ENCODE results near the gene CACNB2.
"Not testable (repeated sequence)": the region's sequence is repeated elsewhere in the genome, so short reads cannot be mapped to it uniquely, and the experiment has no call there.

The CACNB2 gene

DNA sequence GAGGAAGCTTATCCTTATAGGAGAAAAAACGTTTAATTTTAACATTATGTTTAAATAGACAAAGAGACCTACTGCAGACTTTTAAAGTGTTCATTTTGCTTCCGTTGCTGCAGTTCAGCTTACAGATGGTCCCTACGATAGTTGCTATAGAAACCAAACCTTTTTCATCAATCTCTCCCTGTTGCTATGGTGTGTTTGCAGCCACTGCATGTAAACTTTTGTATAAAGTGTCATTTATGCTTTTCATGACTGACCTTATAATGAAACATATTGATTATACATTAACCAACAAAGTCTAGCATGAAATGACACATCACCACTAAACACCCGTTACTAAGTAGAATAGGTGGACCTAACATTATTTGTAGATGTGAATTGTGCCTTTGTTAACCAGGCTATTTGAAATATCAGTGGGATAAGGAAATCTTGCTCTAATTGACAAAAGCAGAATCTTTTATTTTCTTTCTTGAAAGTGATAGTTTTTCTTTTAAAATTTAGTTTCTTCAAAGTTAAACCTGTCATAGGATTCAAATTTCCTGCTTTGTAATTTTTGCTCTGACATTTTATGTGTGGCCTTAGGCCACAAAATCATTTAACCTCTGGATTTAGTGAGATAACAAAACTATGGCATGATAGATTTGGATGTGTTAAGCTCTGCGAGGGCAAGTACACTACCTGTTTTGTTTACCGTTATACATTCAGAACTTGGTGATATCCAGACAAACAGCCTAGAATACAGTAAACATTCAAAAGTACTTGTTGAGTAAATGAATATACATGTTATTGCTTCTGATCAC, 64.0 kb downstream of the CACNB2 start:
- Mint-ChIP-seq H3K4me1 (no peaks in the 10 kb centered on the region), H3K4me3 (no peak overlapping the region), H3K36me3 (no peaks in the 10 kb centered on the region), H3K9me3 (peaks cover 3% of the 10 kb centered on the region), H3K27ac (no peak overlapping the region)
- no peak for DNase-seq (ENCODE audit: low spot score in 2 of 2)
- ATAC-seq: no peak

DNA sequence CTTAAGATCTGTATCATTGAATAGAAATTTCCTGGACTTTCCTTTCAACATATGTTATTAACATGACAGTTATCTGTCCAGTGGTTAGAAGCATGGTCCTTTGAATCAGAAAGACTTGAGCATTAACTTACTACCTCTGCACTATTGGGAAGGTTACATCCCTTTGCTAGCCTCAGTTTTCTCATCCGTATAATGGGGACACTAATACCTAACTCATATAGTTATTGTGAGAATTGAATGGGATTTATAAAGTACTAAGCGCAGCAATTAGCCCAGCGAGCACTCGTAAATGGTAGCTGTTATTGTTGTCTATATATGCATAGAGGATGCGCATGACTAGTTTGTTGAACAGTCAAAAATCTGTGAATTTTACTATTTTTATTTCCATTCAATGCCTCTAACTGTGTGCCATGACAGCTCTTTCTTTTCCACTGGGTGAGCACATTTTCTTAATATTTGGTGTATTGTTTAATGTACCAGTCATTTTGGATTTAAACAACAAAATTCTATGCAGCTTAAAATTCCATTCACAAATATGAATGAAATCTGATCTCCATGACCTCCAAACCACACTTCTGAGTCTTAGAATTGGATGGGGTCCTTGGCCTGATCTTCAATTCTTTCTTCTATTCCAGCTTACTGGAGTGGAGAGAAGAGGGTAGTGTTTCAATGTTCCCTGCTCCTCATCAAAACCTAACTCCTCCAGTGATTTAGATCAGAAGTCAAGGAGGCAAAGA, 65.0 kb downstream of the CACNB2 start:
- H3K36me3 Mint-ChIP-seq: no peaks in the 10 kb centered on the region
- no peak overlapping the region for H3K27ac Mint-ChIP-seq
- H3K4me3 Mint-ChIP-seq: no peak overlapping the region
- H3K4me1 Mint-ChIP-seq: no peaks in the 10 kb centered on the region
- no peaks in the 10 kb centered on the region for H3K9me3 Mint-ChIP-seq
- no peak for DNase-seq (ENCODE audit: low spot score in 2 of 2)
- no peak for ATAC-seq

DNA sequence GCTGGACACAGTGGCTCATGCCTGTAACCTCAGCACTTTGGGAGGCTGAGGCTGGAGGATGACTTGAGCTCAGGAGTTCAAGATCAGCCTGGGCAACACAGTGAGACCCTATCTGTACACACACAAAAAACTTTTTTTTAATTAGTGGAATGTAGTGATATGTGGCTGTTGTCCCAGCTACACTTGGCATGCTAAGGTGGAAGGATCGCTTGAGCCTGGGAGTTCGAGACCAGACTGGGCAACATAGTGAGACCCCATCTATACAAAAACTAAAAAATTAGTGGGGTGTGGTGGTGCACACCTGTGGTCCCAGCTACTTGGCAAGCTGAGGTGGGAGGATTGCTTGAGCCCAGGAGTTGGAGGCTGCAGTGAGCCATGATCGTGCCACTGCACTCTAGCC, 68.0 kb downstream of the CACNB2 start:
- H3K4me1 Mint-ChIP-seq; ATAC-seq; H3K36me3 Mint-ChIP-seq; H3K4me3 Mint-ChIP-seq; H3K27ac Mint-ChIP-seq; H3K9me3 Mint-ChIP-seq; DNase-seq (ENCODE audit: low spot score in 2 of 2): not testable (repeated sequence)

DNA sequence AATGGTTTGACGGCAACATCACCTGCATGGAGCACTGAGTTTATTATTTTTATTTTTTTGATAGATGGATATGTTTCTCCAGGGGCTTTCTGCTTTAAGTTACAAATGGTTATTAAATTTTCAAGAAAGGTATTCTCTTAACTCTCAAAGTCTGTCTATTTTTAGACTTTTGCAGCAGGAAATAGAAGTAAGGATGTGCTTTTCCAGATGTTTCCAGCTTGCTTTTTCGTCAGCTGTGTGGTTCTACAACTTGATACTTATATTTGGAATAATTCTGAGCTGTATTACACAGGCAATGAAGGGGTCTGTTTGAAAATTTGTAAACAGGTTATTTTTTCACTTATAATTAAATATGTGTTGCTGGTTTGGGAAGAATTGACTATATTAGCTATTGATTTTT, 69.0 kb downstream of the CACNB2 start:
- no peak for DNase-seq (ENCODE audit: low spot score in 2 of 2)
- H3K4me3 Mint-ChIP-seq: no peak overlapping the region
- H3K27ac Mint-ChIP-seq: no peak overlapping the region
- no peak for ATAC-seq
- no peaks in the 10 kb centered on the region for H3K9me3 Mint-ChIP-seq
- H3K36me3 Mint-ChIP-seq: no peaks in the 10 kb centered on the region
- no peaks in the 10 kb centered on the region for H3K4me1 Mint-ChIP-seq

DNA sequence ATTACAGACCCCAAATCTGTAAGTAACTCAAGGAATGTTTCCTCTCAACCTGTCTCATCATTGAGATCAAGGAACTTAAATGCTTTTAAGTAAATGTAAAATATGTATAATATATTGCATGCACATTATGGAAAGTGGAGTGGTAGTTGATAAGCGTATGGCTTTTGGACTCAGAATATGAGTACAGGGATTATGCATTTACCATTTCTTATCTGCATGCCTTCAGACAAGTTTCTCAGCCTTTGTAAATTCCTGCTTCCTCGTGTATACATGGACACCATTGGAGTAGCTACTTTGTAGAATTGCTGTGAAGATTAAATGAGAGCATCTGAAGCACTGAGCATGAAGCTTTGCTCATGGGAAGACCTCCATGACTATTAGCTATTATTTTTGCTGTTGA, 70.5 kb downstream of the CACNB2 start:
- no peaks in the 10 kb centered on the region for H3K36me3 Mint-ChIP-seq
- ATAC-seq (no peak), DNase-seq (ENCODE audit: low spot score in 2 of 2) (no peak)
- H3K4me3 Mint-ChIP-seq: no peak overlapping the region
- H3K4me1 Mint-ChIP-seq: no peaks in the 10 kb centered on the region
- H3K9me3 Mint-ChIP-seq: no peaks in the 10 kb centered on the region
- H3K27ac Mint-ChIP-seq: no peak overlapping the region

DNA sequence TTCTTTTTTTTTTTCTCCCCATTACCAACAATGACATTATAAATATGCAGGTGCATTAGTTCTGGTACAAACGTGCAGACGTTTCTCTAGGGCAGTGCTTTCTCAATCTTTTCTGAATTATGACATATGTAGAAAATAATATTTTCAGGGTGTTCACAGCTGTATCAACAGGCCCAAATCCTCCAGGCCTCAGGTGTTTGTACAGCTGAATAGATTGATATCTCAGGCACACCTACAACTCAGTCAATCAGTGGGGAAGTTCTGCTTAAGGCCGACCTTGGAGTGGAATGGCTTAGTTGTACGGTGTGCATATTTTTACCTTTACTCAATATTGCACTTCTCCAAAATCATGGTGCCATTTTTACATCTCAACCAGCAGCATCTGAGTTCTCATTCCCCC, 71.6 kb downstream of the CACNB2 start:
- H3K9me3 Mint-ChIP-seq: no peaks in the 10 kb centered on the region
- H3K27ac Mint-ChIP-seq: no peak overlapping the region
- no peak overlapping the region for H3K4me3 Mint-ChIP-seq
- no peak for DNase-seq (ENCODE audit: low spot score in 2 of 2)
- no peaks in the 10 kb centered on the region for H3K36me3 Mint-ChIP-seq
- no peak for ATAC-seq
- no peaks in the 10 kb centered on the region for H3K4me1 Mint-ChIP-seq

DNA sequence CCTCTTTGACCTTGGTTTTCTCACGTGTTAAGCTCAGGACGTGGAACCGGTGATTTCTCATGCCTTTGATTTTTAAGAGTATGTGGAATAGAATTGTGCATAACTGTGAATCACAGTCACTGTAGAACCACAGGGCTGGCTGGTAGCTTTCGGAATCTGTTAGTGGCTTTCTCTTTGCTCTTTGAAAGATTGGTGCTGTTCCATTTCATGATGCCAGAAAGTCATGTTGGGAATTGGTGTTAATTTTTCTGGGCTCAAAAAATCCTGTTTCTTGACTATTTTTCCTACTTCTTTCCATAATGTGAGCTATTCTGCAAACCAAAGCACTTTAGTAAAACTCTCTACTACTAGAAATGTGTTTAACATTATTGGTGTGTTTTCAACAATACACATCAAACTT, 73.0 kb downstream of the CACNB2 start:
- H3K27ac Mint-ChIP-seq: no peak overlapping the region
- no peak for ATAC-seq
- H3K9me3 Mint-ChIP-seq: no peaks in the 10 kb centered on the region
- no peaks in the 10 kb centered on the region for H3K36me3 Mint-ChIP-seq
- no peak for DNase-seq (ENCODE audit: low spot score in 2 of 2)
- no peaks in the 10 kb centered on the region for H3K4me1 Mint-ChIP-seq
- H3K4me3 Mint-ChIP-seq: no peak overlapping the region

DNA sequence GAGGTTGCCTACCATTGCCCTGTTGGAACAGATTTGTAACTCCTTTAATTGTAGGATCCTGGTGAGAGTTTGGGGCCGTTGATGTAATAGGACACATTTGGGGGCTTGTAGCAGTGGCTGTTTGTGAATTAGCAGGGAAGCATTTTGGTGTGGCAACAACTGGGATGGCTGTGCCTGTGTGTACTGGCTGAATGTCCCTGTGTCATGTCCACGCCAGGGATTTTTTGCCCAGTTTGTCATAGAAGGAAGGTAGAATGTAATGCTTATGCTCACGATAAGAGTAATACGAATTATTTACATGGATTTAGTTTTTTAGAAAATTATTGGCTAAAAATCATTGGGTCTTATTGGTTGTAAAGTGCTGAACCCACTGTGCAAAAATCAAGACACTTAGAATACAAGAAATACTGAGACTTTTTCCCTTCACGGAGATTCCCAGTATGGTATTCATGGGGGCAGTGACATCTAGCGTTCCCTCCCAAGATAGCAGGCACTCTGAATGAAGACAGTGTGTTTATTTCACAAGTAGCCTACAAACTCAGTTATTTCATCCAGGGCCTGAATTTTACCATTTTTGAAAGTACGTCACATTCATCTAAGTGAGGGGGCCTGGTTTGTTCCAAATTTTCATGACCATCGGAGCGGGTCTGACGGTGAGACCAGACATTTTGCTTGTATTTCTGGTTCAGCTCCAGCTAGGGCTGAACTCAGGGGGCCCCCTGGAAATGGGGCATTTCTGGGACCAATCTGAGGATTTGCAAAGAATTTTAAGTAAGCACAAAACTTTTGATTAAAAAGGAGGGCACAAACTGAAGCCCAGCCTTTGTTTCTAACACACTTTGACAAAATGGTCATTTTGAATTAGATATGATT, 74.7 kb downstream of the CACNB2 start:
- Mint-ChIP-seq H3K4me1 (no peaks in the 10 kb centered on the region), H3K4me3 (no peak overlapping the region), H3K9me3 (no peaks in the 10 kb centered on the region), H3K36me3 (no peaks in the 10 kb centered on the region), H3K27ac (no peak overlapping the region)
- ATAC-seq (no peak), DNase-seq (ENCODE audit: low spot score in 2 of 2) (no peak)

DNA sequence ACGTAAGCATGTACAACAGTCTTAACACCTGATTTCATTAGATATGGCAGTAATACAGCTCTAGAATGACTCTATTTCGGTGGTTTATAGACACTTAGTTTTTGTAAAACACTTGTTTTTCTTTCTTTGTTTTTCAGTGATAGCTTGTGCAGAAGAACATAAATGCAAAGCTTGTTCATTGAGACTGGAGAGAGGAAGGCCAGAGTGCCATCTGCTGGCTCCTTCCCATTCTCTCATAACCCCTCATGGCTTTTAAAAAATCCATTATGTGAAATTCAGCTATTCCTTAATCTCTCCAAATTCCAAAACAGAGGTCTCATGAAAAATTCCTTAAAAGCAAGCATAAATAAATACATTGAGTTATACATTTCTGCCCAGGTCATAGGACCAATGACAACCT, 76.3 kb downstream of the CACNB2 start:
- H3K4me3 Mint-ChIP-seq: no peak overlapping the region
- H3K27ac Mint-ChIP-seq: no peak overlapping the region
- H3K36me3 Mint-ChIP-seq: no peaks in the 10 kb centered on the region
- no peaks in the 10 kb centered on the region for H3K9me3 Mint-ChIP-seq
- H3K4me1 Mint-ChIP-seq: no peaks in the 10 kb centered on the region
- DNase-seq (ENCODE audit: low spot score in 2 of 2): no peak
- ATAC-seq: no peak

DNA sequence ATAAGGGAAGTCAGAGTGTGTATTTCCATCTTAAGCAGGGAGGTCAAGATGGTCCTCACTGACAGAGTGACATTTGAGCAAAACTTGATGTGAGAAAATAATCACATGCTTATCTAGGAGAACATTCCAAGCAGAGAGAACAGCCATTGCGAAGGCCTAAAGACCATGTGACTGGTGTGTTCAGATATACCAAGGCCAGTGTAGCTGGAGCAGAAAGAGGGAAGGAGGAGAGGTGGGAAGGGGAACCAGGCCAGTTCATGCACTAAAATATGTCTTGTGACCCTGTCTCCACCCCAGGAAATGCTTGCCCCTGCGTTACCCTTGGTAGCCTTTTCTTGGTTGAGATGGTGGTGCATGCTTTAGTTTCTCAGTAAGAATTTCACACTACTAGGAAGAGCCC, 77.4 kb downstream of the CACNB2 start:
- no peaks in the 10 kb centered on the region for H3K36me3 Mint-ChIP-seq
- H3K9me3 Mint-ChIP-seq: no peaks in the 10 kb centered on the region
- no peak overlapping the region for H3K4me3 Mint-ChIP-seq
- DNase-seq (ENCODE audit: low spot score in 2 of 2) (no peak), ATAC-seq (no peak)
- no peaks in the 10 kb centered on the region for H3K4me1 Mint-ChIP-seq
- H3K27ac Mint-ChIP-seq: no peak overlapping the region

DNA sequence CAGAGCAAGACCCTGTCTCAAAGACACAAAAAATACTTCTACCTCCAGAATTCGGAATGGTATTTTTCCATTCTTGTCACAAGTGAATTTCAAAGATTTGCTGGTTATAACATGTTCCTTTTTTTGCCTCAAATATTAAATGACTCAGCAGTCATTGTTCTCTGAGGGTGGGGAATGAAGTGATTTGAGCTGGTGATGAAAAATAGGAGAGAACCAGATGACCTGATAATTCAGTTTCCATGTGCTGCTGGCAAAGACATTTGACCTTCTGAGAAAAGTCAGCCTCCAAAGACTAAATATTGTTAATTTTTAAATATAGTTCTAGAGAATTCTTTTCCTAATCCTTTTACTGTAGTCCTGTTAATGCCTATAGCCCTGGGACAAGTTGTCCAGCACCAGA, 78.9 kb downstream of the CACNB2 start:
- H3K4me1 Mint-ChIP-seq: no peaks in the 10 kb centered on the region
- no peak overlapping the region for H3K4me3 Mint-ChIP-seq
- no peaks in the 10 kb centered on the region for H3K36me3 Mint-ChIP-seq
- ATAC-seq (no peak), DNase-seq (ENCODE audit: low spot score in 2 of 2) (no peak)
- no peaks in the 10 kb centered on the region for H3K9me3 Mint-ChIP-seq
- no peak overlapping the region for H3K27ac Mint-ChIP-seq

DNA sequence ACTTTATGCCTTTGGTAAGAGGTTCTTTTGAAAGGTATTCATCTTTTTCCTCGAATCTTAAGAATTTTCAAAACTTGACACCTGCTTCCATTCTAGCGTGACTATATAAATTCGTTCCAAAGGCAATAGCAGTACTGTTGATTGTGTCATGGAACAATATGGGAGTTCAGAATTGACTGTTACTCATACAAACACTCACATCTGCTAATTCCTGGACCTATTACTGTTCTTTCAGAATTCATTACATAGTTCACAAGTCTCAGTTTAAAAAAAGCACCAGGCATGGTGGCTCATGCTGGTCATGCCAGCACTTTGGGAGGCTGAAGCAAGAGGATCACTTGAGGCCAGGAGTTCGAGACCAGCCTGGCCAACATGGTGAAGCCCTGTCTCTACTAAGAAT, 80.9 kb downstream of the CACNB2 start:
- Mint-ChIP-seq H3K9me3 (no peaks in the 10 kb centered on the region), H3K4me1 (no peaks in the 10 kb centered on the region), H3K4me3 (no peak overlapping the region), H3K36me3 (no peaks in the 10 kb centered on the region), H3K27ac (no peak overlapping the region)
- no peak for DNase-seq (ENCODE audit: low spot score in 2 of 2)
- ATAC-seq: no peak

DNA sequence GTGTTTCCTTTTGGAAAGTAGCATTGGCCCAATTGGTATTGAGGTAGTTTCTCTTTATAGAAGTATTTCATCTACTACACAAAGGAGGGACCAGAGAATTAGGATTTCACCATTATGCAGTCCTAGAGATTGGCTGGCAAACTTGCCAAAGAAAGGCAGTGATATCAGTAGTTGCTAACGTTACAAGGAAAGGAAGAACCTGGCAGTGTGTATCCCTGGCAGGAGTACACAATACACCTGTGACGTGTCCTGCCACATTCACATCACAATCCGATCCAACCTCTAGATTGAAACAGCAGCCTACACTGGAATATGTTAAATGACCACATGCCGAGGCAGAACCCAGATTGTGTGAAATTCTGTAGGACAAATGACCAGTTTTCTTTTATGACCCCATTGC, 81.7 kb downstream of the CACNB2 start:
- H3K27ac Mint-ChIP-seq: no peak overlapping the region
- no peaks in the 10 kb centered on the region for H3K4me1 Mint-ChIP-seq
- ATAC-seq: no peak
- H3K36me3 Mint-ChIP-seq: no peaks in the 10 kb centered on the region
- no peaks in the 10 kb centered on the region for H3K9me3 Mint-ChIP-seq
- H3K4me3 Mint-ChIP-seq: no peak overlapping the region
- no peak for DNase-seq (ENCODE audit: low spot score in 2 of 2)

DNA sequence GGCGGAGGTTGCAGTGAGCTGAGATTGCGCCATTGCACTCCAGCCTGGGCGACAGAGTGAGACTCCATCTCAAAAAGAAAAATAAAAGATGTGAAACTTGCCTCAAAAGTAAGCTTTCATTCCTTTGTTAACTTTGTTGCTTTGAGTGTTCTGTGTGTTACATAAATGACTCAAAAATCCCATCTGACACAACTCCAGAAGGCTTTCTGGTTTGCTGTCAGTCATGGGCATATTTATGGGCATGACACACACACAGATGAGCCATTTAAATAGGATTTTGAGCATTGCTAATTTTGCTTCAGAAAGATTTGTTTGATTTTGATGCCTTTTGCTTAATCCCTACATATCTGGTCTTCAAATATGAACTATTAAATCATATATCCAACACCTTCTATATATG, 82.6 kb downstream of the CACNB2 start:
- Mint-ChIP-seq H3K27ac (no peak overlapping the region), H3K36me3 (no peaks in the 10 kb centered on the region), H3K4me3 (no peak overlapping the region), H3K9me3 (no peaks in the 10 kb centered on the region), H3K4me1 (no peaks in the 10 kb centered on the region)
- ATAC-seq (no peak), DNase-seq (ENCODE audit: low spot score in 2 of 2) (no peak)

DNA sequence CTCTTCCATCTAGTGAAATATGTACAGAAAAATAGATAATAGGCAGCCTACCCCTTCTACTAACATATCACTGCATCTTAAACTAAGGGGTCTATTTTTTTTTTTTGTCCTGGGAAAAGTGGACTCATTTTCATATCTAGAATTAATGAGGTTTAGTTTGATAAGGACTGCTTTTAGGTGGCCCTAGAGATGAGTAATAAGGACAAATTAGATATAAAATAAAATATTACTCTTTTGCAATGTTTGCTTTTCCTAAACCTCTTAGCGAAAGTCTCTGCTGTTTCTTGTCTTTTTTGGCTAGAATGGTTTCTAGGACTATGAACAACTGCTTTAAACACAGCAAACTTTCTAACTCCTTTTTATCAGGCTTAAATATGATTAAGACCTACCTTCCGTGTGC, 83.7 kb downstream of the CACNB2 start:
- Mint-ChIP-seq H3K4me3 (no peak overlapping the region), H3K4me1 (no peaks in the 10 kb centered on the region), H3K27ac (no peak overlapping the region), H3K36me3 (no peaks in the 10 kb centered on the region), H3K9me3 (no peaks in the 10 kb centered on the region)
- no peak for DNase-seq (ENCODE audit: low spot score in 2 of 2)
- ATAC-seq: no peak

Data from stimulated activated effector memory CD8-positive, alpha-beta T cell treated with anti-CD3 and anti-CD28 coated beads, Interleukin-12 subunit alpha, Interleukin-12 subunit beta, amount 100 ng/mL, for 72 hours (primary cell).